CD4-positive, alpha-beta memory T cell (primary cell): ENCODE results near the gene SLC35E1. TPM values are rescaled to one million over a fixed set of nuclear protein-coding genes. Genes with fewer than 3 reads are reported as not detected.

ENCODE experiments used
- CTCF ChIA-PET: fragments of 350-600 bp; sonication (Branson Sonifier 250); formaldehyde crosslinking; loops from one replicate; lab custom pipeline; 2021; ENCODE audit warnings: inconsistent platforms; ENCODE audit not compliant: partially characterized antibody; lab: Charles Lee
- POLR2A ChIA-PET: fragments of 350-600 bp; sonication (Branson Sonifier 250); formaldehyde crosslinking; loops from one replicate; lab custom pipeline; 2021; ENCODE audit not compliant: partially characterized antibody; lab: Charles Lee
- DNase-seq, 5 donors: peaks; one replicate each; pipeline versions ENCODE4 v3.0.0 to v3.0.0-alpha.2; 2020 to 2022; ENCODE audit warnings: mixed read lengths in 1 of 5
- H3K27ac ChIP-seq: one replicate; pipeline ENCODE4 v1.7.0; 2013; ENCODE audit warnings: low read depth, low read length
- H3K27me3 ChIP-seq: 2 replicates; pipeline ENCODE4 v1.7.0; 2013; ENCODE audit warnings: mild to moderate bottlenecking, low read length, moderate library complexity; ENCODE audit not compliant: insufficient read depth
- H3K36me3 ChIP-seq: 2 replicates; pipeline ENCODE4 v1.7.0; 2013; ENCODE audit warnings: mild to moderate bottlenecking, low read length, moderate library complexity; ENCODE audit not compliant: insufficient read depth
- H3K4me1 ChIP-seq: 2 replicates; pipeline ENCODE4 v1.7.0; 2013; ENCODE audit warnings: mild to moderate bottlenecking, low read length, moderate library complexity; ENCODE audit not compliant: insufficient read depth
- H3K4me3 ChIP-seq, 2 donors: one replicate each; pipeline ENCODE4 v1.7.0; 2013; ENCODE audit warnings: low read length in 2 of 2, mild to moderate bottlenecking in 1 of 2
- H3K9me3 ChIP-seq, 2 donors: one replicate each; pipeline ENCODE4 v1.7.0; 2013; ENCODE audit warnings: low read length in 2 of 2, control low read depth in 1 of 2; ENCODE audit not compliant: control insufficient read depth in 1 of 2
- H3K27ac Mint-ChIP-seq, 7 donors: one replicate each; pipeline ENCODE4 v1.8.0; 2020 to 2021; ENCODE audit warnings: mixed read lengths in 7 of 7, mild to moderate bottlenecking in 6 of 7, inconsistent platforms in 3 of 7, moderate library complexity in 3 of 7
- H3K27me3 Mint-ChIP-seq, 2 donors: one replicate each; pipeline ENCODE4 v1.8.0; 2020 to 2021; ENCODE audit warnings: mixed read lengths in 2 of 2
- H3K36me3 Mint-ChIP-seq, 2 donors: one replicate each; pipeline ENCODE4 v1.8.0; 2020 to 2021; ENCODE audit warnings: mixed read lengths in 2 of 2, inconsistent platforms in 1 of 2, mild to moderate bottlenecking in 1 of 2
- H3K4me1 Mint-ChIP-seq, 4 donors: one replicate each; pipeline ENCODE4 v1.8.0; 2020 to 2021; ENCODE audit warnings: mixed read lengths in 4 of 4, mild to moderate bottlenecking in 1 of 4
- H3K4me3 Mint-ChIP-seq, 8 donors: one replicate each; pipeline ENCODE4 v1.8.0; 2020 to 2021; ENCODE audit warnings: mixed read lengths in 8 of 8, mild to moderate bottlenecking in 7 of 8, moderate library complexity in 6 of 8, inconsistent platforms in 3 of 8
- H3K9me3 Mint-ChIP-seq, 8 donors: one replicate each; pipeline ENCODE4 v1.8.0; 2020 to 2021; ENCODE audit warnings: mixed read lengths in 8 of 8, mild to moderate bottlenecking in 5 of 8, inconsistent platforms in 3 of 8, moderate library complexity in 1 of 8
- intact Hi-C: fragments of 100-400 bp; cut with micrococcal nuclease; formaldehyde crosslinking; loops from one replicate; pipeline ENCODE4 v1.15.1; 2023
- polyA plus RNA-seq, 2 donors: library from polyadenylated mRNA; unstranded; fragments of 300-500 nt; fragmentation: Illumina TruSeq; gene quantifications; one replicate each; pipeline ENCODE4 v1.2.3, GENCODE V29; 2021
- total RNA-seq, 2 experiments: library from RNA; stranded (reverse); gene quantifications; one replicate each; pipeline ENCODE4 v1.2.3, GENCODE V29; 2021

The SLC35E1 gene
- total and polyA plus RNA-seq, 4 experiments from 2014 or later: 15.3 to 38.8 (median 35.3) TPM

DNA sequence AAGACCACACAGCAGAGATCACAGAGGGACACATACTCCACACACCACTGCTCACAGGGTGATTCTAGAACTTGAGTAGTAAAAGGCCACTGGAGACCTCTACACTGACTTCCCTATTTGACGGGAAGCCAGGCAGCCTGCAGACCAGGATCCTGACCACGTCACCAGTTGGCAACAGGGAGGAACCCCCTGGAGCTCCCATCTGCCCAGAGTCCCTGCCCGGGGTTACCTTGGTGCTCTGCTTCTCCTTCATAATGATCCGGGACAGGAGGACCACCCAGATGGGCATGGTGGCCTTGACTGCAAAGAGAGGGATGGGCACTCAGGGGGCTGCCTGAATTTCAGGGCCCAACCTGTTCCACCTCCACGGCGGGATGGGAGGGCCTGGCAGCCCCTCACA is 932 bp downstream of the SLC35E1 start:
- no peaks in the 10 kb centered on the region for H3K9me3 ChIP-seq
- DNase-seq: no peak
- no peaks in the 10 kb centered on the region for H3K27me3 ChIP-seq
- H3K36me3 Mint-ChIP-seq: peaks cover 12 to 38% of the 10 kb centered on the region in 2 donors
- ChIA-PET CTCF (interaction anchor here (1.7 kb wide), 1 partner anchor 16 kb away, joined by 9 read pairs; no protein-coding TSS in a partner anchor), POLR2A (interaction anchor here (1.0 to 5.0 kb wide), 2 partner anchors 15 to 28 kb away, joined by 4 to 109 read pairs; no protein-coding TSS in a partner anchor)
- H3K4me3 Mint-ChIP-seq: peak overlapping the region; percentile 76 to 88 (median 82)
- peaks cover 67% of the 10 kb centered on the region for H3K4me1 ChIP-seq
- H3K4me1 Mint-ChIP-seq: peaks cover 38 to 83% (median 62%) of the 10 kb centered on the region in 4 donors
- H3K27me3 Mint-ChIP-seq: no peaks in the 10 kb centered on the region
- H3K4me3 ChIP-seq: peak overlapping the region; percentile 65 to 79
- peaks cover 14% of the 10 kb centered on the region for H3K36me3 ChIP-seq
- H3K27ac Mint-ChIP-seq: peak overlapping the region; percentile 72 to 92 (median 87)
- peak overlapping the region; percentile 76 for H3K27ac ChIP-seq
- intact Hi-C loops: no loop called here
- no peaks in the 10 kb centered on the region for H3K9me3 Mint-ChIP-seq

DNA sequence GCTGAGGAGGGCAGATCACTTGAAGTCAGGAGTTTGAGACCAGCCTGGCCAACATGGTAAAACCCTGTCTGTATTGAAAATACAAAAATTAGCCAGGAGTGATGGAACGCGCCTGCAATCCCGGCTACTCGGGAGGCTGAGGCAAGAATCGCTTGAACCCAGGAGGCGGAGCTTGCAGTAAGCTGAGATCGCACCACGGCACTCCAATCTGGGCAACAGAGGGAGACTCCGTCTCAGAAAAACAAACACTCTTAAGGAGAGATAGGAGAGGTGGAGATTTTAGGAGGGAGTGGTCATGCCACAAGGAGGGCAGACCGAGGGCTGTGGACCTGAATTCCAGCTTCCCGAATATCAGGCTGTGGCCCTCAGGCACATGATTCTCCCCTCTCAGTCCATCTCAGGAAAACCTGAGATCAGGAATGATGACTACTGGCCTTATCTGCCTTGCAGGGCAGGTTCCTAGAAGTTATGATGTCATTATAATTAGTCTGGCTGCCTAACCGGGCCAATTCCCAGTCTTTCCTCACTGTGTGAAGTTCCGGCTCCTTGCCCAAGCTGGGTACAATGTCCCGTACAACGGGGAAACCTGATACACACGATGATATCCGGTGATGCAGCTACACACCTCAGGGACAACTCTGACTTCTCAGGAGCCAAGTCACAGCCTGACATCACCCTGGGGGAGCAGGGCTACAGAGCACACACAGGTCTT is 2.5 kb downstream of the SLC35E1 start:
- Histone ChIP-seq H3K4me3 (no peak overlapping the region), H3K36me3 (peaks cover 12% of the 10 kb centered on the region), H3K4me1 (peaks cover 72% of the 10 kb centered on the region), H3K27me3 (no peaks in the 10 kb centered on the region), H3K9me3 (no peaks in the 10 kb centered on the region), H3K27ac (no peak overlapping the region)
- peak overlapping the region in 6 of 8 donors; percentile 17 to 81 (median 49) for H3K4me3 Mint-ChIP-seq
- DNase-seq: no peak
- no peaks in the 10 kb centered on the region for H3K9me3 Mint-ChIP-seq
- peaks cover 40 to 84% (median 59%) of the 10 kb centered on the region in 4 donors for H3K4me1 Mint-ChIP-seq
- H3K36me3 Mint-ChIP-seq: peaks cover 10 to 33% of the 10 kb centered on the region in 2 donors
- peak overlapping the region; percentile 22 to 92 (median 74) for H3K27ac Mint-ChIP-seq
- intact Hi-C loops: no loop called here
- CTCF ChIA-PET: interaction anchor here (1.3 to 1.7 kb wide), 2 partner anchors 15 to 18 kb away, joined by 3 to 9 read pairs; no protein-coding TSS in a partner anchor
- POLR2A ChIA-PET: interaction anchor here (0.9 to 1.4 kb wide), 3 partner anchors 18 to 35 kb away, joined by 3 to 10 read pairs (median 3); no protein-coding TSS in a partner anchor
- no peaks in the 10 kb centered on the region for H3K27me3 Mint-ChIP-seq

DNA sequence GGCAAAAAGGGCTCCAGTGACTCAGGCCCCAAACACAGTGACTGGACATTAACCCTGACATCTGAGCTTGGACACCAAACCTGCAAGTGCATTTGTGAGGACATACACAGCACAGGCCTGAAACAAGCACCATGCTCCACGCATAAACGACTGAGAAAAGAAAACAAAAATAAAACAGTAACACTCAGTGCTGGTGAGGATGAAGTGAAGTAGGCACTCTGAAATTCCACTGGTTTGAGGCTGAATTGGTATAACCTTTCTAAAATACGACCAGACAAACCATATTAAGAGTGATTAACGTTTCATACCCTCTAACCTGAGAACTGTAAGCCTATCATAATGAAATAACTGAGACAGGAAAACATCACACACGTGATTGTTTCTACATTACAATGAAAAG is 5.5 kb downstream of the SLC35E1 start:
- H3K36me3 ChIP-seq: peaks cover 22% of the 10 kb centered on the region
- Mint-ChIP-seq H3K27me3 (no peaks in the 10 kb centered on the region), H3K4me3 (peak overlapping the region in 7 of 8 donors; percentile 83 to 98 (median 88)), H3K36me3 (peaks cover 28 to 35% of the 10 kb centered on the region in 2 donors), H3K9me3 (no peaks in the 10 kb centered on the region), H3K4me1 (peaks cover 27 to 65% (median 46%) of the 10 kb centered on the region in 4 donors), H3K27ac (peak overlapping the region; percentile 87 to 100 (median 100))
- CTCF ChIA-PET: interaction anchor here (1.0 to 1.6 kb wide), 4 partner anchors 18 to 93 kb away, joined by 3 to 5 read pairs (median 4); partner anchors contain the start of gene SMIM7
- peaks cover 52% of the 10 kb centered on the region for H3K4me1 ChIP-seq
- DNase-seq: no peak
- H3K27ac ChIP-seq: peak overlapping the region; percentile 71
- peak overlapping the region; percentile 21 to 31 for H3K4me3 ChIP-seq
- POLR2A ChIA-PET: interaction anchor here (0.9 to 3.9 kb wide), 14 partner anchors 12 to 496 kb away, joined by 3 to 34 read pairs (median 5); partner anchors contain the start of genes C19orf44, CALR3, KLF2 and MED26
- intact Hi-C loops: loop anchor here (1.0 kb wide), 4 partner anchors 18 to 94 kb away; partner anchors contain the start of genes C19orf44, CALR3, CHERP and SMIM7
- no peaks in the 10 kb centered on the region for H3K27me3 ChIP-seq
- no peaks in the 10 kb centered on the region for H3K9me3 ChIP-seq

DNA sequence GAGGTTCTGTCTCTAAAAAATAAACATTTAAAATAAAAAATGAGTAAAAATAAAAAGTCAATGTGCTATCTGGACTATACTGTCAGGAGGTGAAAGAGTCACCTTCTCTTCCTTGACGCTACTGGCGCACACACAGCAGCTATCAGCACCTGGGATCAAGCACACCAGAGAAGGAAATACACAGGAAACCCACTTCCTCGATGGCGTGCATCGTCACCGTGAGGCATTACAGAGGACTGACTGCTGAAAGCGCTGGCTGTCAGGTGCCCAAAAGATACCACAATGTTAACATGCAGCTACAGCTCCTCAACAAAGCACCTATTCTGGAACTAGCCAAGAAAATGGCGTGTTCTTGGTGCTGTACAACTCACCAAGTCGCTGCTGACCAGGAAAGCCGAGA is 6.1 kb downstream of the SLC35E1 start:
- ChIA-PET CTCF (interaction anchor here (1.0 to 1.6 kb wide), 4 partner anchors 17 to 94 kb away, joined by 3 to 5 read pairs (median 4); partner anchors contain the start of gene SMIM7), POLR2A (interaction anchor here (0.6 to 3.9 kb wide), 16 partner anchors 8 to 496 kb away, joined by 3 to 34 read pairs (median 4); partner anchors contain the start of genes C19orf44, CALR3, KLF2 and MED26)
- peaks cover 34 to 40% of the 10 kb centered on the region in 2 donors for H3K36me3 Mint-ChIP-seq
- Histone ChIP-seq H3K4me3 (peak overlapping the region; percentile 22 to 31), H3K4me1 (peaks cover 47% of the 10 kb centered on the region), H3K36me3 (peaks cover 27% of the 10 kb centered on the region), H3K27me3 (no peaks in the 10 kb centered on the region), H3K27ac (peak overlapping the region; percentile 71), H3K9me3 (no peaks in the 10 kb centered on the region)
- H3K9me3 Mint-ChIP-seq: no peaks in the 10 kb centered on the region
- peak overlapping the region; percentile 87 to 100 (median 100) for H3K27ac Mint-ChIP-seq
- H3K4me1 Mint-ChIP-seq: peaks cover 23 to 61% (median 44%) of the 10 kb centered on the region in 4 donors
- DNase-seq: peak; percentile 89 to 96 (median 93)
- no peaks in the 10 kb centered on the region for H3K27me3 Mint-ChIP-seq
- intact Hi-C loops: loop anchor here (1.0 kb wide), 4 partner anchors 18 to 94 kb away; partner anchors contain the start of genes C19orf44, CALR3, CHERP and SMIM7
- peak overlapping the region; percentile 83 to 98 (median 86) for H3K4me3 Mint-ChIP-seq

DNA sequence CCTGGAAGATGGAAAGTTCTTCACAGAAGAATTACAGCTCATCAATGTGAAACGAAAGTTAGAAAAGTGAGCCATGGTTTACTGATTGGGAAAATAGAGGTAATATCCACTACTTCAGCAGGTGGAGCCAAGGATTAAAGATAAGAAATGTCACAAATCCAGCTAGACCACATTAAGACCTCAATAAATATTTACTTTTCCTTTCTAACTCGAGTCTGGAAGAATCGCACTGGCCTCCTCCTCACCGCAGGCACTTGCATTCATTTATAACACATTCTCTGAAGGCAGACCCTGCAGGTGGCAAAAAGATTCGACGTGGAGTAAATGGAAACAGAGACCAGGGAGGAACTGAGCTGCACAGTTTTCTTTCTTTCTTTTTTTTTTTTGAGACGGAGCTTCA is 7.4 kb downstream of the SLC35E1 start:
- Histone ChIP-seq H3K27ac (peak overlapping the region; percentile 1), H3K4me3 (no peak overlapping the region), H3K4me1 (peaks cover 35% of the 10 kb centered on the region), H3K27me3 (no peaks in the 10 kb centered on the region), H3K9me3 (no peaks in the 10 kb centered on the region), H3K36me3 (peaks cover 35% of the 10 kb centered on the region)
- Mint-ChIP-seq H3K36me3 (peaks cover 39 to 44% of the 10 kb centered on the region in 2 donors), H3K9me3 (no peaks in the 10 kb centered on the region), H3K27ac (peak overlapping the region; percentile 83 to 100 (median 88)), H3K27me3 (no peaks in the 10 kb centered on the region), H3K4me3 (peak overlapping the region in 4 of 8 donors; percentile 31 to 49 (median 38)), H3K4me1 (peaks cover 20 to 49% (median 36%) of the 10 kb centered on the region in 4 donors)
- ChIA-PET CTCF (interaction anchor here (0.6 to 1.0 kb wide), 2 partner anchors 29 to 45 kb away, joined by 3 read pairs; no protein-coding TSS in a partner anchor), POLR2A (interaction anchor here (0.9 to 3.9 kb wide), 2 partner anchors 23 to 64 kb away, joined by 3 to 34 read pairs; partner anchors contain the start of gene MED26)
- DNase-seq: no peak
- intact Hi-C loops: no loop called here

DNA sequence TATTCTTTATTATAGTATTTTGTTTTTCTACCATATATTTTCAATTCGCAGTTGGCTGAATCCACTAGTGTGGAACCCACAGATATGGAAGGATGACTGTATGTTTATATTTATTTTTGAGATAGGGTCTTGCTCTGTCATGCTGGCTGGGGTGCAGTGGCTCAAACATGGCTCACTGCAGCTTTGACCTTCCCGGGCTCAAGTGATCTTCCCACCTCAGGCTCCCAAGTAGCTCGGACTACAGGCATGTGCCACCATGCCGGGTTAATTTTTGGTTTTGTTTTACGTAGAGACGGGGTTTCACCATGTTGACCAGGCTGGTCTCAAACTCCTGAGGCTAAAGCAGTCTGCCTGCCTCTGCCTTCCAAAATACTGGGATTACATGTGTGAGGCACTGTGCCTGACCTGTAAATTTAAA is 9.6 kb downstream of the SLC35E1 start:
- Mint-ChIP-seq H3K4me1 (peaks cover 20 to 33% (median 27%) of the 10 kb centered on the region in 4 donors), H3K36me3 (peaks cover 43 to 48% of the 10 kb centered on the region in 2 donors), H3K4me3 (no peak overlapping the region), H3K27ac (peak overlapping the region in 1 of 7 donors; percentile 44), H3K27me3 (no peaks in the 10 kb centered on the region), H3K9me3 (no peaks in the 10 kb centered on the region)
- Histone ChIP-seq H3K4me1 (peaks cover 29% of the 10 kb centered on the region), H3K27me3 (no peaks in the 10 kb centered on the region), H3K9me3 (no peaks in the 10 kb centered on the region), H3K4me3 (no peak overlapping the region), H3K36me3 (peaks cover 39% of the 10 kb centered on the region), H3K27ac (no peak overlapping the region)
- intact Hi-C loops: no loop called here
- DNase-seq: no peak
- ChIA-PET CTCF (no interaction called here), POLR2A (interaction anchor here (1.6 kb wide), 1 partner anchor 19 kb away, joined by 4 read pairs; no protein-coding TSS in a partner anchor)
